IMR-90 (cell line): ENCODE results near the gene INPP5J. TPM values are rescaled to one million over a fixed set of nuclear protein-coding genes. Genes with fewer than 3 reads are reported as not detected.
A peak's percentile ranks its signal among the peaks of the same experiment; 100 is the strongest.
"Not testable (repeated sequence)": the region's sequence is repeated elsewhere in the genome, so short reads cannot be mapped to it uniquely, and the experiment has no call there.

Experiments
- ATAC-seq: fragments of 200-7000 bp; cut with Tn5 transposase; 2 replicates; pipeline ENCODE4 v1.9.1; 2020; ENCODE audit warnings: low read depth, mild to moderate bottlenecking, moderate library complexity
- BruUV-seq: library from RNA; stranded (reverse); fragments of 400-500 nt; replicated peaks from 2 replicates; lab custom pipeline; 2021; lab: Mats Ljungman, UMichigan
- CTCF ChIA-PET: fragments of 300-600 bp; formaldehyde crosslinking; extraction: SDS; loops from one replicate; lab custom pipeline; 2021; ENCODE audit warnings: antibody characterized with exemption; lab: Yijun Ruan, JAX
- POLR2A ChIA-PET: fragments of 300-600 bp; sonication (Branson Sonifier 250); formaldehyde crosslinking; loops from one replicate; lab custom pipeline; 2022; ENCODE audit warnings: antibody characterized with exemption; ENCODE audit not compliant: unreplicated experiment; lab: Charles Lee
- DNase-seq: peaks from one replicate; pipeline ENCODE4 v3.0.0; 2013
- H2AFZ ChIP-seq: replicated peaks from 2 replicates; pipeline ENCODE3; 2013; ENCODE audit warnings: low read length, mild to moderate bottlenecking; ENCODE audit not compliant: poor library complexity
- H2AK5ac ChIP-seq: 2 replicates; pipeline ENCODE4 v1.6.1; 2013; ENCODE audit warnings: low read depth, low read length, inconsistent platforms
- H2AK9ac ChIP-seq: replicated peaks from 2 replicates; pipeline ENCODE3; 2013; ENCODE audit warnings: mild to moderate bottlenecking, low read depth, low read length, moderate library complexity; ENCODE audit not compliant: poor library complexity
- H2BK120ac ChIP-seq: 2 replicates; pipeline ENCODE4 v1.6.1; 2013; ENCODE audit warnings: low read depth, low read length, inconsistent platforms
- H2BK15ac ChIP-seq: 3 replicates; pipeline ENCODE4 v1.6.1; 2013; ENCODE audit warnings: low read depth, low read length, inconsistent platforms
- H2BK20ac ChIP-seq: 2 replicates; pipeline ENCODE4 v1.6.1; 2013; ENCODE audit warnings: low read depth, mild to moderate bottlenecking, inconsistent platforms, low read length, moderate library complexity
- H2BK5ac ChIP-seq: 2 replicates; pipeline ENCODE4 v1.6.1; 2013; ENCODE audit warnings: mild to moderate bottlenecking, low read depth, low read length, inconsistent platforms; ENCODE audit not compliant: poor library complexity, severe bottlenecking
- H3K14ac ChIP-seq: replicated peaks from 2 replicates; pipeline ENCODE4 v1.6.1; 2013; ENCODE audit warnings: low read depth, low read length, inconsistent platforms
- H3K18ac ChIP-seq: 2 replicates; pipeline ENCODE4 v1.6.1; 2013; ENCODE audit warnings: low read depth, low read length, control low read depth
- H3K23ac ChIP-seq: 2 replicates; pipeline ENCODE4 v1.6.1; 2013; ENCODE audit warnings: low read depth, low read length, inconsistent platforms
- H3K27ac ChIP-seq: 2 replicates; pipeline ENCODE4 v1.5.1; 2013; ENCODE audit warnings: mild to moderate bottlenecking, control low read depth, low read length; ENCODE audit not compliant: insufficient read depth
- H3K27me3 ChIP-seq: 2 replicates; pipeline ENCODE4 v1.6.1; 2013; ENCODE audit warnings: low read length; ENCODE audit not compliant: control insufficient read depth, insufficient read depth
- H3K36me3 ChIP-seq: 2 replicates; pipeline ENCODE4 v1.6.1; 2013; ENCODE audit warnings: low read length, mixed read lengths; ENCODE audit not compliant: control insufficient read depth, insufficient read depth
- H3K4ac ChIP-seq: 2 replicates; pipeline ENCODE4 v1.6.1; 2013; ENCODE audit warnings: low read depth, low read length, inconsistent platforms
- H3K4me1 ChIP-seq: 2 replicates; pipeline ENCODE4 v1.6.1; 2013; ENCODE audit warnings: low read length, mixed read lengths; ENCODE audit not compliant: control insufficient read depth, insufficient read depth
- H3K4me2 ChIP-seq: 2 replicates; pipeline ENCODE4 v1.6.1; 2013; ENCODE audit warnings: low read depth, mild to moderate bottlenecking, control low read depth, low read length, moderate library complexity
- H3K4me3 ChIP-seq: 2 replicates; pipeline ENCODE4 v1.5.1; 2013; ENCODE audit warnings: low read depth, mild to moderate bottlenecking, control low read depth, low read length, moderate library complexity; ENCODE audit not compliant: insufficient read depth
- H3K56ac ChIP-seq: 2 replicates; pipeline ENCODE4 v1.6.1; 2013; ENCODE audit warnings: low read length, inconsistent platforms; ENCODE audit not compliant: insufficient read depth; ENCODE audit errors: extremely low read depth
- H3K79me1 ChIP-seq, 2 experiments: 2 replicates each; pipeline ENCODE4 v1.6.1; 2013; ENCODE audit warnings: low read length in 2 of 2, inconsistent platforms in 1 of 2, low read depth in 1 of 2
- H3K9ac ChIP-seq: 2 replicates; pipeline ENCODE4 v1.6.1; 2013; ENCODE audit warnings: low read depth, low read length, control low read depth
- H3K9me1 ChIP-seq: 2 replicates; pipeline ENCODE4 v1.6.1; 2013; ENCODE audit warnings: low read length, inconsistent platforms; ENCODE audit not compliant: insufficient read depth
- H3K9me3 ChIP-seq: 2 replicates; pipeline ENCODE4 v1.6.1; 2013; ENCODE audit warnings: low read length; ENCODE audit not compliant: control insufficient read depth, insufficient read depth
- H4K20me1 ChIP-seq: 2 replicates; pipeline ENCODE4 v1.6.1; 2013; ENCODE audit warnings: low read length, inconsistent platforms; ENCODE audit not compliant: insufficient read depth
- H4K5ac ChIP-seq: 2 replicates; pipeline ENCODE4 v1.6.1; 2013; ENCODE audit warnings: mild to moderate bottlenecking, low read depth, low read length, control low read depth
- H4K8ac ChIP-seq, 2 experiments: 2 replicates each; pipeline ENCODE4 v1.6.1; 2013; ENCODE audit warnings: low read depth in 2 of 2, low read length in 2 of 2, control low read depth in 1 of 2, inconsistent platforms in 1 of 2
- H4K91ac ChIP-seq: 2 replicates; pipeline ENCODE4 v1.6.1; 2013; ENCODE audit warnings: low read depth, low read length, inconsistent platforms; ENCODE audit not compliant: insufficient read depth
- WGBS, 2 experiments: methylation state at CpG; one replicate each; pipeline versions ENCODE4 v1.1.5 to v1.1.7; 2013; ENCODE audit warnings: missing lambda C conversion rate in 2 of 2; ENCODE audit not compliant: insufficient read length in 1 of 2; ENCODE audit errors: extremely low coverage in 2 of 2; 5-methylcytosine and 5-hydroxymethylcytosine counted together
- dilution Hi-C: fragments of 300-500 bp; cut with HindIII; formaldehyde crosslinking; loops from one replicate; pipeline ENCODE4 v1.14.3; 2018; ENCODE audit warnings: low sequenced_read_pairs; ENCODE audit not compliant: unreplicated experiment
- in situ Hi-C: fragments of 300-500 bp; cut with MboI; formaldehyde crosslinking; loops from 3 replicates; pipeline ENCODE4 v1.14.3; 2019; ENCODE audit warnings: low sequenced_read_pairs, inconsistent platforms, mixed read lengths
- intact Hi-C: fragments of 100-400 bp; cut with micrococcal nuclease; formaldehyde crosslinking; loops from 2 replicates; pipeline ENCODE4 v1.10.0; 2022
- polyA plus RNA-seq, 3 experiments: library from polyadenylated mRNA; depleted of rRNA; stranded (reverse); fragments of >200 nt; gene quantifications; 2 replicates each; pipeline ENCODE4 v1.2.3, GENCODE V29; 2012; ENCODE audit warnings: low replicate concordance in 1 of 3
- total RNA-seq: library from RNA; depleted of rRNA; stranded (reverse); fragments of >200 nt; gene quantifications from 2 replicates; pipeline ENCODE4 v1.2.3, GENCODE V29; 2012

Gene INPP5J
- total and polyA plus RNA-seq, 2 of the 4 experiments (the other 2 are of a cell fraction): 0.36 to 2.2 TPM

GRCh38 chr22:31078389-31078788 lies 44.4 kb upstream of the INPP5J start:
- peak overlapping the region; percentile 76 for H2AFZ ChIP-seq
- H2BK20ac ChIP-seq, H3K14ac ChIP-seq, H3K4me3 ChIP-seq, H3K56ac ChIP-seq, H2AK9ac ChIP-seq, CTCF ChIA-PET, ATAC-seq, H3K9me3 ChIP-seq, H3K27ac ChIP-seq, H3K4ac ChIP-seq, POLR2A ChIA-PET, H3K4me2 ChIP-seq, BruUV-seq, H3K18ac ChIP-seq, intact Hi-C loops, H4K5ac ChIP-seq, DNase-seq, dilution Hi-C loops, H2BK15ac ChIP-seq, H4K20me1 ChIP-seq, in situ Hi-C loops, H3K23ac ChIP-seq, H2AK5ac ChIP-seq, H2BK120ac ChIP-seq, H3K36me3 ChIP-seq, H3K9ac ChIP-seq, H2BK5ac ChIP-seq, H3K27me3 ChIP-seq: not testable (repeated sequence)
- H3K9me1 ChIP-seq: peaks cover 14% of the 10 kb centered on the region
- peak overlapping the region; percentile 53; the same call in 1 of the 2 replicates for H4K91ac ChIP-seq
- H3K79me1 ChIP-seq: peaks cover 7 to 31% of the 10 kb centered on the region in 2 experiments; a peak in 3 of 4 replicates
- peaks cover 13% of the 10 kb centered on the region for H3K4me1 ChIP-seq
- H4K8ac ChIP-seq: peak overlapping the region in 1 of 2 experiments; percentile 15; a peak in 1 of 4 replicates
- no CpG with 5 or more reads among the region's 2 CpGs for WGBS, 2 experiments
